Dermis blood vessel endothelial cell (primary cell): ENCODE results near the gene LRP1B. TPM values are rescaled to one million over a fixed set of nuclear protein-coding genes. Genes with fewer than 3 reads are reported as not detected.

Source experiments
- DNase-seq: peaks from one replicate; pipeline ENCODE4 v3.0.0; 2010
- total RNA-seq: library from RNA; depleted of rRNA; stranded (reverse); fragments of >200 nt; gene quantifications from 2 replicates; pipeline ENCODE4 v1.2.3, GENCODE V29; 2014

The LRP1B gene
- total RNA-seq, 1 donor from 2014 or later: under 0.01 TPM

DNA sequence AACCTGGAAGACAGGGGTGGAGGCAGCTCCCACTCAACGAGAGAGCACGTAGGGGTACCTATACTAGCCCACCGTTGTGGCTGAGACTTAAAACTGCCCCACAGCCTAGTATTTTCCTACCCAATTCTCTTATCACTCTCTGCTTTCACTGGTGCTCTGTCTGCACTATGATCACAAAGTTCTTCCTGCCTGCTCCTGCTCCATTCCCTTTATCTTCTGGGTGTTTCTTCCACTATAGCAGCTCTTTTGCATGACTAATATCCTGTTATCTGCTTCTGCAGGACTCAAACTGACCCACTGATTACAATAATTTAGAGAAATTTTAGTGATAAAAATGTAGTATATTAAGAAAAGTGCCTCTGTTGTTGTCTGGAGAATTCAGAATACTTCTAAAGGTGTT, 184.8 kb downstream of the LRP1B start:
- no peak for DNase-seq

DNA sequence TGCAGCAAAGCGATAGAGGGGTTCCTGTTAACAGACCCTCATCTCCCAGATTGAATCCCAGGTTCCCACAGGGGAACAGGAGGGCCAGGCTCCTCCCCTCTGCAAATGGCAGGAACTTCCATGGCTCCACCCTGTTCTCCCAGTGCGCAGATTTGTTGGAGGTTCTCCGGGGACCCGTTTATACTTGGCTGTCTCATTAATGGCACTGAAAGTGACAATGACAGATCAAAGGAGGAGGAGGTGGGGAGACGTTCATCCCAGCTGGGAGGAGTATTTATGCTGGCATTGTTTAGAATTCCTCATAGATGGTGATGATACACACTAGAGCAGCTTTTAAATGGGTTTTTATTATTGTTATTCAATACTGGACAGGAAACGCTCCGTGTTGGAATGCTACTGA, 186.9 kb downstream of the LRP1B start:
- no peak for DNase-seq

DNA sequence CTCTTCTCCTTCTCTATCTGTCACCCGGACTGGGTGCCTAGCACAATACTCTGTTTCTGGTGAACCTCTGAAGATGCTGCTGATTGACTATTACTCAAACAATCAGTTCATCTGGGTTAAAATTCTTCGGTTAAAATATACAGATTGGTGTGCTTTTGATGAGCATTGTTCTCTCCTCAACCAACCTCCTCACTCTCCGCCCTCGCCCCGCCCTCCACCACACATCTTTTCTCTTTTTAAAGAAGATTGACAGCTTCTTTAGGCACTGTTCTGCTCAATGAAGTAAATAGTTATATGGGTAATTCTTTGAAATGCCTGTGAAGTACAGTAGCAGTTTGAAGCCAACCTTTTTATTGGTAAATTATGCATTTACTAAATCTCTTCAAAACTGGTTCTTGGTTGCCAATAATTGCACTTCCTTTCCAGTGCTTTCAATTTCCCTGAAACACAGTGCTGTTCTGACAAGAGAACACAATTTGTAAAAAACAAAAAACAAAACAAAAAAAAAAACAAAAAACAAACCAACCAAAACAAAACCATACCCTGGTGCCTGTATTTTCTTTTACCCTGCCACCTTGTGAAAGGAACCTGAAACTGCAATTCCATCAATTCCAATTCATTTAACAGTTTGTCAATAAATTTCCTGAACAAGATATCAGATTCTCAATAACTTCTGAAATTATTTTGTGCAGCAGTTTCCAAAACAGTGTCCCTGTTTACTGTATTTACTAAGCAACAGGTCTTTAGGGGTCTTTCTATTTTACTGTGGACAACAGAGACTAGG, 188.6 kb downstream of the LRP1B start:
- no peak for DNase-seq

DNA sequence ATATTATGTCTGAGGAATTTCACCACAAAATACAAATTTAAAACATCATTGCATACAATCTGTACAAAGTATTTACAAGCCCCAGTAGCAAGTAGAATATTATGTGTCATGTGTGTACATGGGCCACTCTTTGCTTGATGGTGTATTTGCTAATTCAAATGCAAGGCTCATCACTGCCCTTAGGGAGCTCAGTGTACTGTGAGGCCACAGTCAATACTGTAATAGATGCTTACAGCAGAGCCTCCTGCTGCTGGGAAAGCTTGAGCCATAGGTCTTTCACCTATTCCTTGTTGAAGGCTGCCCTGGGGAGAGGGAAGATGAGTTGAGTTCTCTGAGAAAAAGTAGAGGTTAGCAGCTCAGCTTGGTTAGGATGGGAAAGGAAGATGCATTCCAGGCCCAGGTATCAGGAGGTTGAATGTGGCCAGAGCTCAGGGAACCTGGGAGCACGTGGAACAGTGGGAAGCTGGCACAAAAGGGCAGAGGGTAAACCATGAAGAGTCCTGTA, 189.6 kb downstream of the LRP1B start:
- DNase-seq: no peak

DNA sequence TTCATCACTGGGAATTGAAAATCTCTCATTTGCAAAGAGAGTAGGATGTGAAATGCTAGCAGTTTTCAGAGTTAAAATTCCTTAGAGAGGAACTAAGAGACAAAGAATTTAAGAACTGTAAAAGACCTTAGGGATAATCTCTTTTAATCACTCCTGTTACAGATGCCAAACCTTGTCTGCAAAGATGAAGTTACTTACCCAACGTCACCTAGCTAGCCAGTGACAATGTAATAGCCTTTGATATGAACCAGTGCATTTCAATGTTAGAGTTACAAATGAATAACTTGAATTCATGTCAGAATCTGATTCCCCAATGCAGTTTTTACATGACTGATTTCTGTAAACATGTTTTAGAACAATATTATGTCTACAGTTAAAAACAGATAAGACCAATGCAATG, 190.1 kb downstream of the LRP1B start:
- no peak for DNase-seq

DNA sequence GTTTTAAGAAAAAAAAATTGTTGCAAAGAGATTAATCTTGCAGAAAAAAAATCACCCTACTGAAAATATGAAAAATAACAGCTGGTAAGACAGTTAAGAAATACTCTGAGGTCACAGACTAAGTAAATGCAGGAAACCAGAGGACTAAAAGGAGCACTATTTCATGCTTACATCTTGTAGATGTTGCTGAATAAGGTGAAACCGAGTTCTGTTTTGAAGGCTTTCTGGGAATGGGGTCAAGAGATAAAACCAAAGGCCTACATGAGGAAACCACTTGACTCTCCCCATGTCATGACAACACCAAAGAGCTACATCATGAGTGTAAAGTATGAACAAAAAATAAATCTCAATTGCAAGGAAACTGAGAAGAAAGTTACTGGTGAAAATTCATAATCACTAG, 197.6 kb downstream of the LRP1B start:
- DNase-seq: no peak

DNA sequence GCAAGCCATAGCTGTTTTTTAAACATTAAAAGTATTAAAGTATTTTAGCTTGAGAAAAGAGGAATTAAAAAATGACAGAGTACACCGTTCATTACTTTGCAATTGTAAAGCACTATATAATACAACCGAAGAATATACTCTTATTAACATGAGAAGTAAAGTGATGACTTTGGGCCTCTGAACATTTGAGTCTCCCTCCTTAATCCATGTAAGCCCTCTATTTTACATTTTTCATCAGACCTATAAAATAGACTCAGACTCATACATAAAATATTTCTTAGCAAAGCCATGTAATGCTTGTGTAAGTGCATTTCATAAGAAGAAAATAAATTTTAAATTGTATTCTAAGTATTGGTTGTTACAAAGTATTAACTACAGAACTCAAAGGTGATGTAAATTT, 198.6 kb downstream of the LRP1B start:
- DNase-seq: no peak

DNA sequence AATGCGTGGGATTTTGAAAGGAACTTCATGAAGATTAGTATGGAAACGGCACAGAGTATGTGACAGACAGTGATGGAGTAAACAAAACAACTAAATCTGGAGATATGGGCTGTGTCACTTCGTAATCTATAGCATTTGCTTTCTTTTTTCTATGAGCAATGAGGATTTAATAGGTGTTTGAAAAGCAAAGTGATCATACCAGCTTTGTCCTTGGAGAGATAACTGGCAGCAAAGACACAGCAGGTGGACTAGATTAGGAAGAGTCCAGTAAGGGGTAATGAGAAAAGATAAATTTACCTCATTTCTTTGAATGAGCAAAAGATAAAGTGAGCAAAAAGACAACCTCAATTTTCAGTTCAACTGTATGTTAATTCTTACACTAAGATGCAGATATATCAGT, 199.0 kb downstream of the LRP1B start:
- no peak for DNase-seq

DNA sequence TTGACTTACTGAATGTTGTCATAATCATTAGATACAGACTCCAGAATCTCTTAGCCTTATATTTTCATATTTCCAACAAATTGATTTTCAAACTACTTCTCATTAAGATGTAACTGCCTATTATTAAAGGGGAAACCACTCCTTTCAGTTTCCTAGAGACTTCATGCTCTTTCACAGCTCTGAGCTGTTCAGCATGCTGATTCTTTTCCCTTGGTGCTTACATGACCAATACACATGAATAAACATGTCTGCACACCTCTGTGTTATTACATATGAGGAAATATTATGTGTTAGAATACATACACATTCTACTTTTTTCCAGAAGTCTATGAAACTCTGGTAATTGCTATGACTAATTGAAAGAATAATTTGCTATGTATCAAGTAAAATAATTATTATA, 200.0 kb downstream of the LRP1B start:
- DNase-seq: no peak

DNA sequence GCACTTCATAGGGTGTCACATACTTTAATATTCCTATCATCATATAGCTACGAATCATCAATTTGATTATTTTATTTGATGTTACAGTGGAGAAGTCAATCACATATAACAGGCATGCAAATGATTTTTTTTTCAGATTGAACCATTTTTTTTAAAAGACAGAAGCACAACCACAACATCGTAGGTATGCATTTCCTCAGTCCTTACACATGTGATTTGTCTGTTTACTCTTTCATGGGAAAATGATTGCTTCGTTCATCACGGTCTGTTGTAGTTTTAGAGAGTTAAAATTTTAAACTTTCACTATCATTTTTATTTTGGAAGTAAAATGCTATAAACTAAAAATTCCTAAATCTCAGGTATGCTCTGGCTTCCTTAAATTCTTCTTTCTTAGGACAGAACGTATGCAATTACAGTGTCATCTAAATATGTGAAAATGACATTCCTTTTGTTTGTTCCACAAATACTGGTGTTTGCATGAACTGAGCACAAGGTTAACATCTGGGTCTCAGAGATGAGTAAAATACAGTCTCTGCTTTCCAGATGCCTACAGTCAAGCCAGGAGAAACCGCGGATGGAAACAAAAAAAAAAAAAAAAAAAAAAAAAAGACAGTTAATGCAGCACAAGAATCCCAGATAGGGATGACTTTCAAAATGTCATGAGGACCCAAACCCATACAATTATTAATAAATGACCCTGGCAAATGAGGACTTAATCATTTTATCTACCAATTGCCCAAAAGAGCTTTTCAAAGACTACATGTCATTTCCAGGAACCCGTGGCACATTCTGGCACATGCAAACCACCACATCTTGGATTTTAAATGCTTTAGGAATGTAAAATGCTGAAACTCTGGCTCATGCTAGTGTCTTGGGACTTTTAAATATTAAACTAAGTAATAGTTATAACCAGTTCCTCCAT, 201.2 kb downstream of the LRP1B start:
- no peak for DNase-seq

DNA sequence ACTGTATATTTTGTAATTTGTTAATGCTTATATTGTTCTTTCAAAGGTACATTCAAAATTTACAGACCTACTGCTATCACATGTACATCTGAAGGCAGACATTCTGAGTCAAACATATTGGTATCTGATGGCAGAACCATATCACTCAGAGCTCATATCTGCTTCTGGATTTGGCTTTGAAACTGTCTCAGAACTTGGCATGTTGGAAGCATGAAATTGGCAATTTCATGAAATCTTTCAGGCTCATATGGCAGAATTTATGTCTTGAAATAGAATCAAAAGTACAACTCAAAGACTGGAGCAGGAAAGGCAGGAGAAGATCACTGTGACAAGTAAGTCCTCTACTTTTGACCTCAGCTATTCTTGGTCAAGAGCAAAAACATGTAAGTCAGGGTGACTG, 202.3 kb downstream of the LRP1B start:
- DNase-seq: no peak

DNA sequence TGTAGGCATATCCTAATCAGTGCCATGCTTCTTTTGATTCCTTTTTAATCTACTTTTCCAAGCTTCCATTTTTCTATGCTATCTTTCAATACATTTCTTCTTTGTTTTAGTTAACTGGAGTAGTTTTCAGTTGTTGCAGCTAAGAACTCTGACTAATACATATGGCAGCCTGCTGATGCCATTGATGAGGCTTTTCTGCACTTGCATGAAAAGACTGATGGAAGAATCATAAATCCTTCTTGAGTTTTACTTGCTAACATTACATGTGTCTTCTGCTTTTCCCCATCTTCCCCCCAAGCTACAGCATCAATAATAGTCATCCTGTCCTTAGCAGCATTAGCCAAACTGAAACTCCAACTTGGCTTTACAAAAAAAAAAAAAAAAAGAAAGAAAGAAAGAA, 203.3 kb downstream of the LRP1B start:
- DNase-seq: no peak

DNA sequence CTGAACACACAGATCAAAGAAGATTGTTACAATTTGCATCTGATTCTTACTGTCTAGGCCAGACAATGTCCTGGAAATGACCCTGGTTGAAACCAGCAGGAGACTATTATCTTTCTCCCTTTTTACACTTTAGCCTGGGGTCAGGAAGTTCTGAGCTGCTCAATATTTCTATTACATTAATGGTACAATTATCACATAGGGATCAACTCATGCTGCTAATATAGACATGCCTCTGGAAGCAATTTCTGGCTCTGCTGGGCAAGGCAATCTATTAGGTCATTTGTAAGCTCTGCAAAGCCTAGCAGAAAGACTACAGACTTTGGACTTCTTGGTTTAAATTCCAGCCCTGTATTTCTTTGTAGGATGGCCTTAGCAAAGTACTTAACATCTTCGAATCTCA, 205.3 kb downstream of the LRP1B start:
- no peak for DNase-seq

DNA sequence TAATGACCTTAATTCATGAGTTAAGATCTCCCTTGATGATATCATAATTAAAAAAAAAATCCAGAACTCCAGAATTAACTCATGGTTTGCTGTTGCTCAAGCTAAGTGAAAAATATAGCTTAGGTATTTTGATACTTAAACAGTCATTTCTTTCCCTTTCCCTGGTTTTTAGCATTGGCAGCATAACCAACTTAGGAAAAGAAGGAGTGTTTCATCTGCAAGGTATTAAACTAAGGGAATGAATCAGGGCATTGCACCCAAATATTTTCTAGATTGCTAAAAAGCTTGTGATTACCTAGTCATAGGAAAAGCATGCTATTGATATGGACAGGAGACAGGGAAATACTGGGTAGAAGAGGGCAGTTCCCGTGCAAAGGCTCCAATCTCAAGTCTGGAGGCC, 207.2 kb downstream of the LRP1B start:
- no peak for DNase-seq

DNA sequence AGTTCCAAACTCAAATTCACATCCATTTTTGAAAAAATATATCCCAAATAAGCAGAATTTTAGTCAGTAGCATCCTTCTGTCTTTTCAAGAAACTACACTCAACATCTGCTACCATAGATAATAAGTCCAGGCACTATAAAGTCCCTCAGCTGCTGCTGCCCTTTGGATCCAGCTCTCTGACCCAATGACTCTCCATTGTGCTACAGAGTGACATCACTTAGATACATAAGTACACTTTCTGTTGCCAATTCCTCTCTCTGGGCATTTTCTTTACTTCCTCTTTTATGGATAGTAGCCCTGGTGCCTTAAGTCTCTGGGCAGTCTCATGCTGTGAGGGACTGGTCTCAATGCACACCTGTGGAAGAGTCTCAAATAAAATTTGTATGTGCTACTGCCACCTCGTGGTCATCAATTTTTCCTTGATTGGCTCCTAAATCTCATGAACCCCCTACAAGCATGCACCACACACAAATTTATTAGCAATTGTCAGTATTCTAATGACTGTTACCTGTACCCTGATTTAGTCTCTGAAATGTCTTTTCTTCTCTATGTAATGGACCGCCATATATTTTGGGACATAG, 219.2 kb downstream of the LRP1B start:
- DNase-seq: peak; percentile 41

DNA sequence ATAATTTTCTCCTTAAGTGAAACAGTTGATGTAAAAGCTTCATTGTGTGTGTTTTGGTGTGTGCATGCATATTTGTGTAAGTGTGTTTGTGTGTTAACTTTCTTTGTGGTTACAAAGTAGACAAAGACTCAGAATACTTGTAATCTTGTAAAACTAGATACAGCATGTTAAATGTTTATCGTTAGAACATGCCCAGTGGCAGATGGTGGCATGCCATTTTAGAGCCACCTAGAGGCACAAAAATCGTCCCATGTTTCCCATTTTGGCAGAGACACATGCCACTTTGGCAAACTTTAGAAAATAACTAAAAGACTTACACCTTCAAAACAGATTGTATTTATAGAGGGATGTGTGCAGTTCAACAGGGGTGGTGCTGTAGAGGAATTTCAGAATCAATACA, 224.1 kb downstream of the LRP1B start:
- DNase-seq: no peak

DNA sequence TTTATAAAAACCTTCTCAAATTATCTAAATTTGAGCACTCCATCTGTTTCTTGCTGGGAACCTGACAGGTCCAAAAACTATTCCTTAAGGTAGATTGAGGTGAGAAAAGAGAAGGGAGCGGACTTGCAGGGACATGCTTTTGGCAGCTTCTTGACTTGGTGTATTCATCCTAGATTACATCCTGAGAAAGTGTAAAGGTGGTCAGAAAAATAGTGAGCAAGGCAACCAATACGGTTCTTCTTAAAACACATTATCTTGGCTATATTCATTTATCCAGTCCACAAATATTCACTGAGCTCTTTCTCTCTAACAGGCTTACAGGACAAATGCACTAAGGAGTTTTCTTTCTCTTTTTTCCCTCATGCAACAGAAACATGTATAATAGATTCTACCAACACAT, 230.0 kb downstream of the LRP1B start:
- DNase-seq: no peak

DNA sequence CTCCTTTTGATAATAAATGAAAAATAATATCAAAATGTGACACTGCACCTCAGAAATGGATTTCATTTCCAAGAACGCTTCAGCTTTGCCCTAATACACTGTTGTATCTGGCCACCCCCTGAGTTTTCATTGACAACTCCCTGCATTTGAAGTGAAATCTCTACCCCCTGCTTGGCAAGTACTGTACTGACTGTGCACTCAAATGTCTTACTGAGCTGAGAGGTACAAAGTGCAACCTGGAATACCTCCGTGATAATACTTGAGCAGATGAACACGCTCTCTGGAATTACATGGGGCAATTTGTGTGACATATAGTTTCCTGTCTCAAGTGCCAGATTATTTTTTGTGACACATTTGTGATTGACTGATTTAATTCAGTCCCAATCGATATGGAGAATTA, 231.1 kb downstream of the LRP1B start:
- no peak for DNase-seq

DNA sequence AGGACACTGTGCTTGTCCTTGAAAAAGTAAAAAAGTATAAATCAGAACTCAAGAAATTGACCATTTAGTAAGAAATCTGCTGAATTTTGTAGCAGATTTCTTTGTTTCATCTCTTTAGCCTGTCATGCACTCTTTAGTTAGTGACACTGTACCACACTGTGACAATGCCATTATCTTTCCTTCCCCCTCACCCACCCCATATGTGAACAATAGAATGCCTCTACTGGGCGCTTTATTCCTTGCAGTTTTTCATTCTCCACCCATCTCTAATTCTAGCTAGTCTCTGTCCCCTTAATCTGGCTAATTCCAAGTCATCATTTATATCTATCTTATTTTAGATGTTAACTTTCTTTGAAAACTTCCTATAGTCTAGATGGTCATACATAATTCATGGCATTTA, 241.0 kb downstream of the LRP1B start:
- no peak for DNase-seq

DNA sequence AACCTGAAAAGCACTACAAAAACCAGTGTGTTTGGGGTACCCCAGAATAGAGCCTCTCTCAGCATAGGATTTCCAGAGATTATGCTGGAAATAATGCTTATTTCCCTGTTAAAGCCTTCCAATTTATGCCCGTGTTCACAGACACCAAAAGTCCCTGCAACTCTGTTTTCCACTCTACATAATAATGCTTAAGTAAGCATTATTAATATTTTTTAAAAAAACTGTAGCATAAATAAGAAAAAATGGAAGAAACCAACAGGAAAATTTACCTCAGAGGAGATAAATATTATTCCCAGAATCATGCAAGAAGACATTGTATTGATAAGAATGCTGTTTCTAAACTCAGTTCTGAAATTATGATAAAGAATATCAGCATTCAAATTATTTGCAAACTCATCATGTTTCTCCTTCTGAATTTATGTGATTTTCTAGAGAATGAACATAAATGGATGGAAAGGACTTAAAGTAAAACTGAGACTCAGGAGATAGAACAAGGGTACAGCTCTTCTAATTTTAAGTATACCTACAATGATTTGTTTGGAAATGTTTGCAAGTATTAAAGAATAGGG, 241.7 kb downstream of the LRP1B start:
- no peak for DNase-seq

DNA sequence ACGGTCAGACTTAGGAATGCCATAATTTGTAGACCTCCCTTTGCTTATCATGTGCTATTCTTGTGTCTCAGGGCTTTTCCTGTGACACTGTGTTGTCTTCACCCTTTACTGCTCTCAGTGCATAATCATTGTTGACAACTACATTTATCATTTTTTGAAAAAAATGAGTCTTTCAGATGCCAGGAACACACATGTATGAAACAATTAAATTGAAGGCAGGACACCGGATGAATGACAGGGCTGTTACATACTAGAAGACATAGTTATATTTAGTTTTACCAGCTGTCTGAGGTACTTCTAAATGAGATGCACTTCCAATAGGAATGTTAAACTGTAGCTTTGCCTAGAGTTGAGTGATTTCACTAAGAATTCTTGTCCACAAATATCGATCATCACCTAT, 243.5 kb downstream of the LRP1B start:
- DNase-seq: no peak

DNA sequence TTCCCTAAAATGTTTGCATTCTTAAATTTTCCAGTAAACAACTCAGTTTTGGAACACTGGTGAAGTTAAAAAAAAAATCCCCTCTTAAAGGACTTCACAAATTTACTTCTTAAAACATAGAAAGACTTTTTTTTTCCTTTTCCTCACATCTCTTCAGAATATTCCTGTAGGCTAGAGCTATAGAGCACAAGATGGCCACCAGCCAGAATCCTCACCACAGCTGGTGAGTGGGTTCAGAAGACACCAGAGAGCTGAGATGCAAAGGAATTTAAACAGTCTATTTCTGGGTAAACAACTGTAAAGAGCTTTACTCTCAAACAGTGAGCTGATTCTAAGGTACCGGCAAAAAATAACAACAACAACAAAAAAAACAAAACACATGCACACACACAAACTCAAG, 252.8 kb downstream of the LRP1B start:
- DNase-seq: no peak
